GM21526 (cell line): ENCODE results near the gene RTCA.
"Not testable (repeated sequence)": the region's sequence is repeated elsewhere in the genome, so short reads cannot be mapped to it uniquely, and the experiment has no call there.

ENCODE experiments used
- ATAC-seq: cut with Tn5 transposase; IDR thresholded peaks from one replicate; pipeline ENCODE4 v1.9.1; 2021; ENCODE audit warnings: moderate library complexity; ENCODE audit not compliant: unreplicated experiment, low FRiP score

The RTCA gene

GRCh38 chr1:100256273-100256672, 9.7 kb upstream of the RTCA start:
- not testable (repeated sequence) for ATAC-seq

- ATAC-seq, result not testable (repeated sequence)
Observed at GRCh38 chr1:100258427-100258826, 7.6 kb upstream of the RTCA start.

GRCh38 chr1:100261686-100262085, 4.3 kb upstream of the RTCA start:
- ATAC-seq, result no peak

- ATAC-seq, result not testable (repeated sequence)
Observed at GRCh38 chr1:100264081-100264480, 1.9 kb upstream of the RTCA start.

GRCh38 chr1:100265562-100265930, 470 bp upstream of the RTCA start:
- ATAC-seq, result peak; percentile 24

- peak; percentile 26 for ATAC-seq
Observed at GRCh38 chr1:100266741-100267140, 725 bp downstream of the RTCA start.

- ATAC-seq, result no peak
Observed at GRCh38 chr1:100267284-100267683, 1.3 kb downstream of the RTCA start.

GRCh38 chr1:100268202-100268601, 2.2 kb downstream of the RTCA start:
- no peak for ATAC-seq

GRCh38 chr1:100277866-100278265, 11.8 kb downstream of the RTCA start:
- ATAC-seq, result no peak

GRCh38 chr1:100279358-100279923, 13.4 kb downstream of the RTCA start:
- no peak for ATAC-seq

- no peak for ATAC-seq
Observed at GRCh38 chr1:100279954-100280682, 14.1 kb downstream of the RTCA start.

- ATAC-seq, result no peak
Observed at GRCh38 chr1:100284591-100284990, 18.6 kb downstream of the RTCA start.

- ATAC-seq, result no peak
Observed at GRCh38 chr1:100287162-100287561, 21.1 kb downstream of the RTCA start.

GRCh38 chr1:100290291-100290690, 24.3 kb downstream of the RTCA start:
- ATAC-seq, result no peak

GRCh38 chr1:100292711-100293110, 26.7 kb downstream of the RTCA start:
- ATAC-seq, result no peak

- ATAC-seq, result no peak
Observed at GRCh38 chr1:100296140-100296539, 30.1 kb downstream of the RTCA start.

- ATAC-seq, result not testable (repeated sequence)
Observed at GRCh38 chr1:100296997-100297396, 31.0 kb downstream of the RTCA start.

- no peak for ATAC-seq
Observed at GRCh38 chr1:100298512-100298911, 32.5 kb downstream of the RTCA start.

GRCh38 chr1:100299521-100300222, 33.7 kb downstream of the RTCA start:
- no peak for ATAC-seq

GRCh38 chr1:100300691-100301090, 34.7 kb downstream of the RTCA start:
- no peak for ATAC-seq

GRCh38 chr1:100302739-100303138, 36.7 kb downstream of the RTCA start:
- no peak for ATAC-seq

GRCh38 chr1:100304227-100304626, 38.2 kb downstream of the RTCA start:
- ATAC-seq, result no peak
